ENCODE measurements around the gene PITX1. TPM values are rescaled to one million over a fixed set of nuclear protein-coding genes. Genes with fewer than 3 reads are reported as not detected.

PITX1 gene
- total RNA-seq, 1 donor from 2014 or later, result not detected

GRCh38 chr5:135071311-135071710 is 37.3 kb upstream of the PITX1 start:
- peaks cover 57% of the 10 kb centered on the region for H3K4me1 Mint-ChIP-seq
- H3K27ac Mint-ChIP-seq, result no peak overlapping the region
- H3K9ac ChIP-seq, result no peak overlapping the region
- no peaks in the 10 kb centered on the region for H3K36me3 ChIP-seq
- TF ChIP-seq EZH2phosphoT487 (IDR thresholded peaks at IDR 0.05), result no peak
- no peak for TF ChIP-seq EZH2 (IDR thresholded peaks at IDR 0.05)
- no peak for TF ChIP-seq CTCF (IDR thresholded peaks at IDR 0.05)
- peaks cover 98% of the 10 kb centered on the region for H3K27me3 ChIP-seq
- peaks cover 37% of the 10 kb centered on the region for H4K20me1 ChIP-seq (ENCODE audit: low read depth)
- no peak overlapping the region for H3K27ac ChIP-seq
- H3K9me3 Mint-ChIP-seq, result no peaks in the 10 kb centered on the region
- H3K27me3 Mint-ChIP-seq (ENCODE audit: insufficient read depth, low read depth), result peaks cover 18% of the 10 kb centered on the region
- H3K4me3 Mint-ChIP-seq, result no peak overlapping the region
- no peaks in the 10 kb centered on the region for H3K79me2 ChIP-seq (ENCODE audit: low read depth)
- H3K9me3 ChIP-seq (ENCODE audit: low read depth), result no peaks in the 10 kb centered on the region
- H3K4me1 ChIP-seq, result peaks cover 40% of the 10 kb centered on the region
- no peak for DNase-seq (ENCODE audit: low spot score)
- H3K4me2 ChIP-seq, result no peak overlapping the region
- no peak overlapping the region for H3K4me3 ChIP-seq
- H3K36me3 Mint-ChIP-seq, result no peaks in the 10 kb centered on the region
- peaks cover 23% of the 10 kb centered on the region for H3F3A ChIP-seq (ENCODE audit: low read depth)
- H2AFZ ChIP-seq (replicated peaks), result no peak overlapping the region

- Mint-ChIP-seq H3K27ac (peak overlapping the region; percentile 91), H3K27me3 (ENCODE audit: insufficient read depth, low read depth) (peaks cover 21% of the 10 kb centered on the region)
These were observed 36.0 kb upstream of the PITX1 start for GRCh38 chr5:135069895-135070657.

GRCh38 chr5:135069016-135069770 is 35.2 kb upstream of the PITX1 start:
- Mint-ChIP-seq H3K36me3 (no peaks in the 10 kb centered on the region), H3K27ac (peak overlapping the region; percentile 91), H3K4me1 (peaks cover 44% of the 10 kb centered on the region), H3K9me3 (no peaks in the 10 kb centered on the region), H3K4me3 (peak overlapping the region; percentile 60), H3K27me3 (ENCODE audit: insufficient read depth, low read depth) (peaks cover 21% of the 10 kb centered on the region)
- peak overlapping the region; percentile 68 for H3K4me2 ChIP-seq
- peak overlapping the region; percentile 21 for H3K4me3 ChIP-seq
- H3K9me3 ChIP-seq (ENCODE audit: low read depth), result no peaks in the 10 kb centered on the region
- peaks cover 35% of the 10 kb centered on the region for H4K20me1 ChIP-seq (ENCODE audit: low read depth)
- no peaks in the 10 kb centered on the region for H3K36me3 ChIP-seq
- peaks cover 35% of the 10 kb centered on the region for H3K4me1 ChIP-seq
- peaks cover 23% of the 10 kb centered on the region for H3F3A ChIP-seq (ENCODE audit: low read depth)
- TF ChIP-seq EZH2 (IDR thresholded peaks at IDR 0.05) (peak; percentile 43), EZH2phosphoT487 (IDR thresholded peaks at IDR 0.05) (peak; percentile 73), CTCF (IDR thresholded peaks at IDR 0.05) (no peak)
- no peak overlapping the region for H3K9ac ChIP-seq
- no peak overlapping the region for H2AFZ ChIP-seq (replicated peaks)
- peak; percentile 96 for DNase-seq (ENCODE audit: low spot score)
- peaks cover 98% of the 10 kb centered on the region for H3K27me3 ChIP-seq
- no peak overlapping the region for H3K27ac ChIP-seq
- H3K79me2 ChIP-seq (ENCODE audit: low read depth), result no peaks in the 10 kb centered on the region

More at GRCh38 chr5:135069895-135070657, 36.0 kb upstream of the PITX1 start:
- Mint-ChIP-seq H3K9me3 (no peaks in the 10 kb centered on the region), H3K36me3 (no peaks in the 10 kb centered on the region), H3K4me1 (peaks cover 46% of the 10 kb centered on the region), H3K4me3 (peak overlapping the region; percentile 60)
- TF ChIP-seq EZH2phosphoT487 (IDR thresholded peaks at IDR 0.05), result no peak
- no peak for TF ChIP-seq CTCF (IDR thresholded peaks at IDR 0.05)
- no peak for TF ChIP-seq EZH2 (IDR thresholded peaks at IDR 0.05)
- Histone ChIP-seq H3K4me1 (peaks cover 35% of the 10 kb centered on the region), H3K36me3 (no peaks in the 10 kb centered on the region), H3K4me2 (peak overlapping the region; percentile 68), H3K79me2 (ENCODE audit: low read depth) (no peaks in the 10 kb centered on the region), H3K27me3 (peaks cover 98% of the 10 kb centered on the region), H2AFZ (replicated peaks) (no peak overlapping the region), H3K9me3 (ENCODE audit: low read depth) (no peaks in the 10 kb centered on the region), H4K20me1 (ENCODE audit: low read depth) (peaks cover 37% of the 10 kb centered on the region), H3K9ac (no peak overlapping the region), H3K27ac (no peak overlapping the region), H3F3A (ENCODE audit: low read depth) (peaks cover 23% of the 10 kb centered on the region), H3K4me3 (no peak overlapping the region)
- DNase-seq (ENCODE audit: low spot score), result no peak

Measured in neural progenitor cell (in vitro differentiated cells).